Fibroblast of upper back skin (primary cell): ENCODE measurements around the gene CWC27.
"Not testable (repeated sequence)": the region's sequence is repeated elsewhere in the genome, so short reads cannot be mapped to it uniquely, and the experiment has no call there.

Source experiments
- DNase-seq: peaks from one replicate; pipeline ENCODE4 v3.0.0-alpha.2; 2013

Gene CWC27

DNA sequence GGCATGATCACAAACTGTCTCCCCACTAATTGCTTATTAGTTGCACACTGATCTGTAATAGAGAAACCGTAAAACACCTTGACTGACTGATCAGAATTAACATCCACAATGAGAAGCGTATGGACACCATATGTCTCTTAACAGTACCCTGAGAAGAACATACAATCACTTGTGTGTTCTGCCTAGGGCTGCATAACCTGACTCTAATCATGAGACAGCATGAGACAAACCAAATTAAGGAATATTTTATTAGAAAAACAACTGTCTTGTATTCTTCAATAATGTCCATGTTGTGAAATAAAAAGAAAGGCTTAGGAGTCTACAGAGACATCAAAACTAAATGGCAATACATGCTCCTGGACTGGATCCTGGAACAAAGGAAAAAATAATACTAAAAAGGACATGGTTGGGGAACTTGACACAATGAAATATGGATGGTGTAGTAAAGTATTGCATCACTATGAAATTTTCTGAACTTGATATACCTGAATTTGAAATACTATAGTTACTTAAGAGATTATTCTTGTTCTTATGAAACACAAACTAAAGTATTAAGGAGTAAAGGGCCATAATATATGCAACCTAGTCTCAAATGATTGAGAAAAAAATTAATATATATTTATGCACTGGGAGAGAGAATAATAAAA lies 162.1 kb downstream of the CWC27 start:
- no peak for DNase-seq

DNA sequence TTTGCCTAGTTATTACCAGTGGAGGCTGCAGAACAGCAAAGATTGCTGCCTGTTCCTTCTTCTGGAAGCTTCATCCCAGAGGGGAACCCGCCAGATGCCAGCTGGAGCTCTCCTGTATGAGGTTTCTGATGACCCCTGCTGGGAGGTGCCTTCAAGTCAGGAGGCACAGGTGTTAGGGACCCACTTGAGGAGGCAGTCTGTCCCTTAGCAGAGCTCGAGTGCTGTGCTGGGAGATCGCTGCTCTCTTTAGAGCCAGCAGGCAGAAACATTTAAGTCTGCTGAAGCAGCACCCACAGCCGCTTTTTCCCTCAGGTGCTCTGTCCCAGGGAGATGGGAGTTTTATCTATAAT lies 170.7 kb downstream of the CWC27 start:
- not testable (repeated sequence) for DNase-seq

DNA sequence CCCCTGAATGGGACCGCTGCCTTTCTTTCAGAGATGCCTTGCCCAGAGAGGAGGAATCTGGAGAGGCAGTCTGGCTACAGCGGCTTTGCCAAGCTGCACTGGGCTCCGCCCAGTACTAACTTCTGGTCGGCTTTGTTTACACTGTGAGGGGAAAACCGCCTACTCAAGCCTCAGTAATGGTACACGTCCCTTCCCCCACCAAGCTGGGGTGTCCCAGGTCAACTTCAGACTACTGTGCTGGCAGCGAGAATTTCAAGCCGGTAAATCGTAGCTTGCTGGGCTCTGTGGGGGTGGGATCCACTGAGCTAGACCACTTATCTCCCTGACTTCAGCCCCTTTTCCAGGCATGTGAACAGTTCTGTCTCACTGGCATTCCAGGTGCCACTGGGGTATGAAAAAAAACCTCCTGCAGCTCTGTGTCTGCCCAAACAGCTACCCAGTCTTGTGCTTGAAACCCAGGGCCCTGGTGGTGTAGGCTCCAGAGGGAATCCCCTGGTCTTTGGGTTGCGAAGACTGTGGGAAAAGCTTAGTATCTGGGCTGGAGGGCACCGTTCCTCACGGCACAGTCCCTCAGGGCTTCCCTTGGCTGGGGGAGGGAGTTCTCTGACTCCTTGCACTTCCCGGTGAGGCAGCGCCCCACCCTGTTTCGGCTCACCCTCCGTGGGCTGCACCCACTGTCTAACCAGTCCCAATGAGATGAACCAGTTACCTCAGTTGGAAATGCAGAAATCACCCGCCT lies 171.2 kb downstream of the CWC27 start:
- DNase-seq, result no peak

DNA sequence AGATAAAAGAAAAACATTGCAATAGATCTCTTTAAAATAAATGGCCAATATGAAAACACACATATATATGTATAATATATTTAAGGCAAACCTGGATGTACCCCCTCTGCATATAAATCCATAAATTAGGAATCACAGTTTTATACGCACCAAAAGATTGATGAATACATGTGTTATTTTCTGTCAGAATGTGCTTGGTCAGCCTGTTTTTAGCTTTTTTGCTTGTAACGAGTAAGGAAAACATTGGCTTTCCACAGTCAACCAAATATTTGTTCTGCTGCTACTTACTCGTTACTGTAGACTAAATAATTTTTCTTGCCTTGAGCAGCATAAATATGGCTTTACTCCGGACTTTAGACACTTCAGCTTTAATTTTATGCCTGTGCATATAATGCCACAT lies 173.7 kb downstream of the CWC27 start:
- no peak for DNase-seq

DNA sequence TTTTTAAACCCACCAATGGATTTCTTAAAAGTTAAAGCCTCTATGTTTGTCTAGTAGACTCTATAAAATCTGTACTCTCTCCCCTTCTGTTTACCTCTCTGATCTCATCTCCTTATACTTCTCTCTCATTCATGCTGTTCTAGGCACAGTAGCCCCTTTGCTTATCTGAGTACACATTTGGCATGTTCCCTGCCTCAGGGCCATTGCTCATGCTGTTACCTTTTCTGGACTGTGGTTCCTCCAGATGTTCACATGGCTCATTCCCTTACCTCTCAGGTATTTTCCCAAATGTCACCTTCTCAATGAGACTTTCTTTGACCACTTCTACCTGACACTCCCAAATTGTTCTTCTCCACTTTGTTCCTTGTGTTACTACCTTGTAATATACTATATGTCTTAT lies 176.1 kb downstream of the CWC27 start:
- no peak for DNase-seq

DNA sequence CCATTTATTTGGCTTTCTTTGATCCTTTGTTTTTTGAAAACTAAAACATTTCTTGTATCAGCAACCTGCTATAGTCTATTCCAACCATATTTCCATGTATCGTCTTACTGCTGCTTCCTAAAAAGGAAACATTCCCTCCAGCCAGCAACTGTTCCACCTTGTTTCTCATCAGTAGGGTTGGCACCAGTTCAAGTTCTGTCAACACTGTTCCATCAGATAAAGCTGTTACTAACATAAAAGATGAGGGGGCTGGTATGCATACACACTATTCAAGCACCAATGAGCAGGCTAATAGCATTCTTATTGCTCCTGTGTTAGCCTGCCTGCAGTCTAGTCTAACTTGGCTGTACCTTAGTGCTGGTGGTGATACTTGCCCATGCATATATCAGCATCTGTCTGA lies 178.3 kb downstream of the CWC27 start:
- peak; percentile 85 for DNase-seq

DNA sequence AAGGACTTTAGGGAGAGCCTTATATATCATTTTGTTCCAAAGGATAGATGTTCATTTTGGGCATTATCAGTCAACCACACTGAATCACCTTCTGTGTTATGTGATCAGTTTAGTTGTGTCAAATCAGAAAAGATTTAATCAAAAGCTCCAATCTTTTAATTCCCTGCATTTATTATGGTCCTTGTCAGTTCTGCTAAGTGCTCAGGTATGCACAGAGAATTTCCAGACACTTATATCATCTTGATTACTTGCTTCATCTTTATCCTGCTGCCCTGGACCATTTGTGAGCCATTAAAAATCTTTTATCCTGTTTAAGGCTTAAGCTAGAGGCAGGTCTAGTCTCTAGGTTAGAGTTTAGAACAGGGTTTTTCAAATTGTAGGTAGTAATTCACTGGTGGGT lies 179.1 kb downstream of the CWC27 start:
- no peak for DNase-seq

DNA sequence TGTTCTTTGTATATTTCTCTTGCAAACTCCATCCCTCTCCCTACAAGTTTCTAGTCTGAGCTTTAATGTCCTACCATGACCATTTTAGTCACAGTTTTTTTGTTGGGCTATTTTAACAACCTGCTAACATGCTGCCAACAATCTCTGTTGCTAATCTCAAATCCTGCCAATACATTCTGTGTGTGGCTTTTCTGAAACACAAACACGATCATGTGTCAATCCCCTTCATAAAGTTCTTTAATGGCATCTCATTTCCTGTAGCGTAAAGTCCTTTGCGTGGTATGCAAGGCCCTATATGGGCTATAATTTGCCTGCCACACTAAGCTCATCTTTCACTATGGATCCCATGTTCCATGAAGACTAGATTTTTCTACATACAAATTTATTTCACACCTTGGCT lies 180.6 kb downstream of the CWC27 start:
- no peak for DNase-seq

DNA sequence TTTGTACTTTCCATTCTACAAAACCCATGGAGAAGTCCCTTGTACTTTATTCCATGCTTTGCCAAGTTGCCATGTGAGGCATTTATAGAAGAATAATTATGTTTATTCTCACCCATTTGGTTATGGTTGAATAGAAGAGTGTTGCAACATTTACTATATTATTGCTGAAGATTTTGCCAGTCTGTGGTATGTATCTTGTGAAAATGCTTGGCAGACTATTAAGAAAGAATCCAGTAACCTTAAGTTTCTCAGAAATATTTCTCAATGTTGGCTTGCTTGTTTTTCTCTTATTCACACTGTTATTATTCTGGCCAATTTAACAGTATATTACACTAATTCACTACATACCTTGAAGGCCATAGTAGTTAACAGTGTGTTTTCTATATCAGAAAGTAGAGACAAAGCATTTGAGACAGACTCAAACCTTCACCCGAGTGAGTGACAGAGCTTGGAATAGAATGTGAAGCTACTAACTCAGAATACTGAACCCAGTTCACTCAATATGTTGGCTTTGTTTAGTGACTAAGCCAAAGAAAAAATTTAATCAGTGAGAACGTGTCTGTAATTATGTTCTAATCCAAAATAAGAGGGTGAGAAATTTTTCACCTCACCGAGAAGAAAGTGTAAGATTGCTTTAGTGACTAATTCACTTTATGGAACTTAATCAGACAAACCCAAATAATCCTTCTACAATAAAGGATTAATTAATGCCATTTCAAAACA lies 184.4 kb downstream of the CWC27 start:
- DNase-seq, result no peak

DNA sequence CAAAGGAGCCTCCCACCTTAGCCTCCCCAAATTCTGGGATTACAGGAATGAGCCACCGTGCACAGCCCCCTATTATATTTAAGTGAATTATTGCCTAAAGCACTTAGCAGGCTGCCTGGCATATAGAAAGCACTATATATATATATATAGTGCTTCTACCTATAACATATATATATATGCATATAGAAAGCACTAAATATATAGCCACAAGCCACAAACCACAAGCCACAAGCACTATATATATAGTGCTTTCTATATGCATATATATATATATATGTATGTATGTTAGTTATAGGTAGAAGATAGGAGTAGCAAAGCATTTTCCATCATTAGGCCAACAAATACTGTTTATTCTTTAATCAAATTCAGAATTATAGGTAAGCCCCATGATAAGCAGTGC lies 185.8 kb downstream of the CWC27 start:
- DNase-seq, result no peak

DNA sequence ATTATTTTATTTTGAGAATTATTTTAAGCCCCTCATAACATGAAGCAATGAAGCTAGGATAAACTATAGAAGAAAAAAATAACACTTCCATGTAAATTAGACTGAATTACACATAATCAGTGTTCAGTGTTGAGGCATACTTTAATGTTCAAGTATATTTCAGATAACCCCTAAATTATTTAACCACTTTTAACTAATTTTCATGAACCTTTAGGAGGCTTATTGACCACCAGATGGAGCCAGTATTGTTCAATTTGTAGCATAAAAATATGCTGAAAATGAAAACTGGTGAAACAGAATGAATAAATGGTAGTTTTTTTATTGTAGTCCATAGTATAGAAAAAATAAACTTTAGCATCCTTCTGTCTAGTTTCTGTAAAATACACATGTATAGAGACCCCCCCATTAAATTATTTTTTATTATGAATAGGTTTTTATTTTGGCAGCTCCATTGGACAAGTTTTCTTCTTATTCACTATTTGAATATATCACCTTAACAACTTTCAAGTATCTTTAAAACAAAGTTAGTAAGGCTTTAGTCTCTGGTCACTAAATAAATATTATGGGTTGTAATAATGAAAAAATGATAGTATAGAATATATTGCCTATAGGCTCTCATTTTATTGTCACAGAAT lies 190.1 kb downstream of the CWC27 start:
- peak; percentile 65 for DNase-seq

DNA sequence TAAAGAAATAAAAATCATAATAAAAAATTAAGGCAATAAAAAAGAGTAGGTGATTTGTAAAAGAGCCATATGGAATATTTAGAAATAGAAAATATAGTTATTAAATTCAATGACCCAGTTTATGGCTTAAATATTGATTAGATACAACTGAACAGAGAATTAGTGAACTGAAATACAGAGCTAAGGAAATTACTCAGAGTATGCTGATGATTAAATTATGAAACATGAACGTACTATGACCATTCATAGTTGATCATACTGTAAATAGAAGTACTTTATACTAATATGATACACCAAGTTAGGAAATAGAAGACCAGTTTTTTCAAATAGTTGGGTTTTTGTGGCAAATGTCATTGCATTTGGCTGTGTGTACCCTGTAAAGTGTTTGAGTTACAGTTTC lies 194.5 kb downstream of the CWC27 start:
- DNase-seq, result no peak

DNA sequence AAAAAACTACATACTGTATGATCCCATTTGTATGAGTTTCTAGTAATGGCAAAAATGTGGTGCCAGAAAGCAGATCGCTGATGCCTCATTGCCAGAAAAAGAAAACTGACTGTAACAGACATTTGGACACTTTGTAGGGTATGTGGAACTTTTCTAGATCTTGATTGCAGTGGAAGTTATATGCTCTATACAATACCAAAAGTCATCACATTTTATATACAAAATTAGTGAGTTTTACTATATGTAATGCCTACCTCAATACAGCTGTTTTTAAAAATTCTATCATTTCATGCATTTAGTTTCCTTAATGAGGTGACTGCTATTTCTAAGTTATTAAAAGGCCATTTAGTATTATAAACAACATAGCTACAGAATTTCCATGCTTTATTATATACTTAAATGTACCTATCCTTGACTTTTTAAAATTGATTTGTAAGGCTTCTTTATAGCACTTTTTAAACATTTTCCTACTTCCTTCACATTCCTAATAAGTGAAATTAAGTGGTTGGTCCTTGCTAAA lies 199.9 kb downstream of the CWC27 start:
- no peak for DNase-seq

DNA sequence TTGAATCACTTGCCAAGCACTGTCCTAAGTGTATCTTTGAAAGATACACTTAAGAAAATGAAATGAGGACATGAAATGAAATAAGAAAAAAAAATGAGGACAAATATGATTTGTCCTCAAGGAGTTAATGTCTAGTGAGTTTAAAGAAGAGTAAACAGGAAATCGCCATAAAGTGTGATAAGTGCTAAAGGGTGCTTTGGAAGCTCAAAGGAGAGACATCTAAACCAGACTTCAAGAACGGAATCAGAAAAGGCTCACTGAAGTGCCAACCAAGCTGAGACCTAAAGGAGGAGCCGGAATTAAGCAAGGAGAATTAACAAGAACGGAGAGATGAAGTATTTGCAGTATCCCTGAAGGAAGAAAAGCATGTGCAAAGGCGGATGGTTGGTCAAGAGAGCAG lies 200.8 kb downstream of the CWC27 start:
- DNase-seq, result no peak

DNA sequence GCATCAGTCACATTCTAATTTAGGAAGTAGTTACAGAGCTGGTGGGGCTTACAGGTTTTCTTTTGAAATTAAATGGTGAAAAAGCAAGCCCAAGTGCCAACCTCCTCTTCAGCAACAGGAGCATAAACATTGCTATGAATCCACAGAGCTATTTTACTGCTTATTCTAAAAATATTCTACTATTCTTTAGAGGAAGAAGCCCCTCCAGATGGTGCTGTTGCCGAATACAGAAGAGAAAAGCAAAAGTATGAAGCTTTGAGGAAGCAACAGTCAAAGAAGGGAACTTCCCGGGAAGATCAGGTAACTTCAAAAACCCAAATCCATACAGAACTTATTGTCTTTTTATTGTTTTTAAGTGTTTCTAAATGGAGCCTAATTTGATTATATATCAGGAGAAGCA lies 202.8 kb downstream of the CWC27 start:
- peak; percentile 48 for DNase-seq

DNA sequence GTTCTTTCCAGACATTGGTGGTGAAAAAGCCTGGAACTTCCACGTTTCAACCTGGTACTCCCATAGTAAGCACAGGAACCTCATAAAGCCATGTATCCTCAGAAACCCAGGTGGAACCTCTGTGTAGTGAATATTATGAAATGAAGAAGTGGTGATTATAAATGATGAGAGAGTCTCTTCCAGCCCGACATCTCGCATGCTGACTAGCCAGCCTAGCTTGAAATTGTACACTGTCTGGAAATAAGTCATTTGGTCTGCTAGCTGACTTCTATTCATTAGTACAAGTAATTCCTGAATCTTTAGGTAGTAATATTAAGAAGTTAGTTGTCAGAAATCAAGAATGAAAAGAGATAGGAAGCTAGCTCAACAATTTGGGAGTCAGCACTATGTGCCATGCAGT lies 203.3 kb downstream of the CWC27 start:
- DNase-seq, result no peak

DNA sequence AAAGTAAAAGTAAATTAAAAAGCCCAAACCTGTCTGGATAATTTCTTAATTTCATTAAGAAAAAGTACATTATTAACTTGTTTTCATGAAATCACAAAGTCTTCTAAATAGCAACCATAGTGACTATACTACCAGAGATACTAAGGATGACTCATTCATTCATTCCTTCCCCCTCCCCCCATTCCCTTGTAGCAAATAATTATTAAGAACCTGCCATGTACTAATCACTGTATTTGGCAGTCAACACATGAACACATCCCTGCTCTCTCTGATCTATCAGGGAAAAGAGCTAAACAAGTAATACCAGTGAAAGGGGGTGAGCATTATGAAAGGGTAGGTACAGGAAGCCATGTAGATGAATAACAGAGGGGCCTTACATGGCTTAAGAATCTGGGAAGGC lies 203.9 kb downstream of the CWC27 start:
- no peak for DNase-seq

DNA sequence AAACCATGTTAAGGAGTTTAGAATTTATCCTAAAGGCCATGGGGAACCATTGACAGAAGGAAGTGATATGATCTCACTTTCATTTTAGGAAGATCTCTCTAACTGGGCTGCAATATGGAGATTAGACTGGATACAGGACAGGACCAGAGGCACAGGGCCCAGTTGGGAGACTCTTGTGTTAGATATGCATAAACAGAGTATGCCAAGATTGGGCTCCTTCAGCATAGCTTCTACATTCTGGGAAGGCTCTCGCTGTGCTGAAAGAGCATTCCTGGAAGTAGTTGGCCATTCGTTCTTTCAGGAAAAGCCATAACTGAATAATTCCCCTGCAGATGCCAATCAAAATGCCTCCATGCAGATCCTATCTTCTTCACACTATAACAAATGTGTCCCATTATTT lies 204.5 kb downstream of the CWC27 start:
- no peak for DNase-seq

DNA sequence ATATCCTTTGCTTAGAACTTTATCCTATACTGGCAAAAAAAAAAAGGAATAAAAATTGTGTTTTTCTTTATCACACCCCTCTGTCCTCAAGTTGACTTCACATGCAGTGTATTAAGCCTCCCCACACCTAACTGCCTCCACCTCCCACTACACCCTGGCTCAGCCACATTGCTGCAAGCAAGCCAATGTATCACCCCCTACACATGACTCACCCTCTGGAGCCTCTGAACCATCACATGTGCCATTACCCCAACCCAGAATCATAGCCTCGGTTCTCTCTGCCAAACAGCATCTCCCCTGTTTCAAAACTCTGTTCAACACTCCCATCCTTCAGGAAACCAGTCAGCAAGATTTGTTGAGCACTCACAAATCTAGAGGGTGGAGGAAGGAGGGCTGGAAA lies 209.0 kb downstream of the CWC27 start:
- peak; percentile 32 for DNase-seq

DNA sequence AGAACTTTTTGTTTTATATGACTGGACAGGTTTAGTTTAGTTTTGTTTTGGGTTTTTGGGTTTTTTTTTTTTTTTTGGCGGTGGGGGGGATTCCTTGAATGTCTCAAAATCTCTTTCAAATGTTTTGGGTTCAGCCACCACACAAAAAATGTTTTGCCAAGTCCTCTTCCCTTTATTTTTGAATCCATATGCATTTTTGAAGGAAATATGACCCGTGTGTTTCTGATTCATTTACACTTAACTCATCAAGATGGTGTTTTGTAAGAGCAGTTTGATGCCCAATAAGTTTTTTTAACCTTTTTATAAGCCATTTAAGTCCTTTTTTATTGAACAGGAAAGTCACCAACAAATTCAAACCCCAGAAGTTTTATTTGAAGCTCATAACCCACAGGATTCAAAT lies 209.8 kb downstream of the CWC27 start:
- DNase-seq, result no peak

DNA sequence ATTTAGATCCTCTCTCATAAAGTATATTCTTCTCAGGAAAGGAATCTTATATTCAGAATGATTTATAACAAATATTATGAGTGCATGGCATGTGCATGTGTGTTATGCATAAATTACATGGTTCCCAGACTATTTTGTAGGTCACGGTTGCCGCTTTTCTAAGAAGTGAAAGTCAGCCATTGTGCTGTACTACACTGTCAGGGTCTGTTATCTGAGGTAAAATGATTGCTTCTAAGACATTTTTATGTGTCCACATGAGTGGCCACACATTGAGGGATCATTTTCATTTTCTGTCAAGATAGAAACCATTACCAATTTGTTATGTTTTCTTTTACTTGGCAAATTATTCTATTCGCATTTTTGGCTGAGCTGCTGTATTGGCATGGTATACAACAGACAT lies 210.8 kb downstream of the CWC27 start:
- DNase-seq, result no peak

DNA sequence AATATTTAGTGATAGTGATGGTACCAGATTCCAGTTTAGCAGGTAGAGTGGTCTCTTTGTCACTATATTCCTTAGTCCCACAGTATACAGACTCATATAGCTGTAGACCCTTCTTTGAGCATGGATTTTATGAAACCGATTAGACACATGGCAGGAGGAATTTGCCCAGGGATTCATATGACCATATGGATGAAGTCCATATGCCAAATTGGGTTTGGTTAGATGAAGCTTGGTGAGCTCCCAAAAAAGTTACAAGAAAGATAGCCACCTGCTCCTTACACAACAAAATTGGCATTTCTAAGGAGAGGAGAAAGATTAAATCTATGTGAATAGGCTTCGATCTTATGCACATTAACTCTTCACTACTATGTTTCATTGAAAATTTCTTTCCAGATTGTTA lies 211.4 kb downstream of the CWC27 start:
- DNase-seq, result no peak

DNA sequence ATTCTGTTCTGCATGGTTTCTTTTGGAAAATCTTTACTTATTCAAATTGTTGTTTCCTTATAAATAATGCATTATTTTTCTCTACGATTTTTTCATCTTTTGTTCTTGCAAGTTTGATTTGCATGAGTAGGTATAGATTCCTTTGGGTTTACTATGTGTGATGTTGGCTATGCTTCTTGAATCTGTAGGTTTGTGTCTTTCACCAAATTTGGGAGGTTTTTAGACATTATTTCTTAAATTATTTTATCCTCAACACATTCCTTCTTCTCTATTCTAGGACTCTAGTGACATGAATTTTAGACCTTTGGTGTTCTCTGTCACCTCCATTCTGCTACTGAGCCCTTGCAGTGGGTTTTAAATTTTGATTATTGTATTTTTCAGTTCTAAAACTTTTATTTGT lies 219.0 kb downstream of the CWC27 start:
- no peak for DNase-seq

DNA sequence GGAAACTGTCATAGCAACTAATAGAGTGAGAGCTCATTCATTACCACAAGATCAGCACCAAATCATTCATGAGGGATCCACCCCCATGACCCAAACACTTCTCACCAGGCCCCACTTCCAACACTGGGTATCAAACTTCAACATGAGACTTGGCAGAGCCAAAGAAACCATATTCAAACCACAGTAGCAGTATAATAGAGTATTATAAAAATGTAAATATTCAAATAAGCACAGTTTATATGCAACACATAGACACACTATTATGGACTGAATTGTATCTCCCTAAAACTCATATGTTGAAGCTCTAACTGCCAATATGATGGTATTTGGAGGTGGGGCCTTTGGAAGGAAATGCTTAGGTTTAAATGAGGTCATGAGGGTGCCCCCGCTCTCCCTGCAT lies 240.5 kb downstream of the CWC27 start:
- no peak for DNase-seq
